ENCODE data around the gene UNKL. TPM values are rescaled to one million over a fixed set of nuclear protein-coding genes. Genes with fewer than 3 reads are reported as not detected.

The UNKL gene
- total RNA-seq, 1 experiment from 2014 or later = 18.8 TPM

GRCh38 chr16:1426734-1427471, 12.4 kb upstream of the UNKL start:
- Histone ChIP-seq H3F3A (ENCODE audit: low read length, unreplicated experiment) (no peaks in the 10 kb centered on the region), H3K27me3 (ENCODE audit: low read length) (no peaks in the 10 kb centered on the region), H3K4me3 (ENCODE audit: low read length) (no peak overlapping the region), H3K9me2 (replicated peaks; ENCODE audit: low read length) (no peaks in the 10 kb centered on the region), H3K4me1 (ENCODE audit: insufficient read depth, low read length) (no peaks in the 10 kb centered on the region), H3K79me2 (ENCODE audit: low read length) (no peaks in the 10 kb centered on the region), H2AFZ (ENCODE audit: low read length) (no peak overlapping the region), H3K4me2 (ENCODE audit: low read length) (no peak overlapping the region), H3K9me3 (ENCODE audit: low read length) (no peaks in the 10 kb centered on the region), H3K27ac (ENCODE audit: low read length) (no peak overlapping the region), H4K20me1 (ENCODE audit: low read length) (no peaks in the 10 kb centered on the region), H3K9ac (ENCODE audit: low read length) (no peak overlapping the region), H3K36me3 (ENCODE audit: low read depth, low read length) (no peaks in the 10 kb centered on the region)
- TF ChIP-seq EZH2 (IDR thresholded peaks at IDR 0.05; ENCODE audit: low read length, unreplicated experiment) = no peak
- no peak for TF ChIP-seq EZH2phosphoT487 (IDR thresholded peaks at IDR 0.05; ENCODE audit: borderline replicate concordance, low read length)
- TF ChIP-seq, protein P1, sequence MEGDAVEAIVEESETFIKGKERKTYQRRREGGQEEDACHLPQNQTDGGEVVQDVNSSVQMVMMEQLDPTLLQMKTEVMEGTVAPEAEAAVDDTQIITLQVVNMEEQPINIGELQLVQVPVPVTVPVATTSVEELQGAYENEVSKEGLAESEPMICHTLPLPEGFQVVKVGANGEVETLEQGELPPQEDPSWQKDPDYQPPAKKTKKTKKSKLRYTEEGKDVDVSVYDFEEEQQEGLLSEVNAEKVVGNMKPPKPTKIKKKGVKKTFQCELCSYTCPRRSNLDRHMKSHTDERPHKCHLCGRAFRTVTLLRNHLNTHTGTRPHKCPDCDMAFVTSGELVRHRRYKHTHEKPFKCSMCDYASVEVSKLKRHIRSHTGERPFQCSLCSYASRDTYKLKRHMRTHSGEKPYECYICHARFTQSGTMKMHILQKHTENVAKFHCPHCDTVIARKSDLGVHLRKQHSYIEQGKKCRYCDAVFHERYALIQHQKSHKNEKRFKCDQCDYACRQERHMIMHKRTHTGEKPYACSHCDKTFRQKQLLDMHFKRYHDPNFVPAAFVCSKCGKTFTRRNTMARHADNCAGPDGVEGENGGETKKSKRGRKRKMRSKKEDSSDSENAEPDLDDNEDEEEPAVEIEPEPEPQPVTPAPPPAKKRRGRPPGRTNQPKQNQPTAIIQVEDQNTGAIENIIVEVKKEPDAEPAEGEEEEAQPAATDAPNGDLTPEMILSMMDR (conservative IDR thresholded peaks at IDR 0.05; ENCODE audit: low read depth, low read length) = no peak
- POLR2A ChIA-PET (ENCODE audit: unreplicated experiment) = no interaction called here
- no TSS peak for BruUV-seq (replicated peaks)
- intact Hi-C loops (cut with micrococcal nuclease) = no loop called here
- no peak for ATAC-seq
- DNase-seq = no peak
- CTCF ChIA-PET = interaction anchor here (0.6 kb wide), 1 partner anchor 168 kb away, joined by 4 read pairs; no protein-coding TSS in a partner anchor

- Histone ChIP-seq H3K4me2 (ENCODE audit: low read length) (no peak overlapping the region), H3K9me2 (replicated peaks; ENCODE audit: low read length) (no peaks in the 10 kb centered on the region), H3K27me3 (ENCODE audit: low read length) (no peaks in the 10 kb centered on the region), H2AFZ (ENCODE audit: low read length) (no peak overlapping the region), H3K4me3 (ENCODE audit: low read length) (no peak overlapping the region), H3K9ac (ENCODE audit: low read length) (no peak overlapping the region), H3K4me1 (ENCODE audit: insufficient read depth, low read length) (no peaks in the 10 kb centered on the region), H3K36me3 (ENCODE audit: low read depth, low read length) (no peaks in the 10 kb centered on the region), H3K9me3 (ENCODE audit: low read length) (no peaks in the 10 kb centered on the region), H3F3A (ENCODE audit: low read length, unreplicated experiment) (no peaks in the 10 kb centered on the region), H3K79me2 (ENCODE audit: low read length) (no peaks in the 10 kb centered on the region), H3K27ac (ENCODE audit: low read length) (no peak overlapping the region), H4K20me1 (ENCODE audit: low read length) (no peaks in the 10 kb centered on the region)
- ATAC-seq = no peak
- ChIA-PET POLR2A (ENCODE audit: unreplicated experiment) (no interaction called here), CTCF (no interaction called here)
- TF ChIP-seq EZH2 (IDR thresholded peaks at IDR 0.05; ENCODE audit: low read length, unreplicated experiment) = no peak
- TF ChIP-seq, protein P1 (conservative IDR thresholded peaks at IDR 0.05; ENCODE audit: low read depth, low read length) = no peak
- BruUV-seq (replicated peaks) = no TSS peak
- intact Hi-C loops (cut with micrococcal nuclease) = no loop called here
- no peak for DNase-seq
Measured at GRCh38 chr16:1425616-1426370, 11.3 kb upstream of the UNKL start.

DNA sequence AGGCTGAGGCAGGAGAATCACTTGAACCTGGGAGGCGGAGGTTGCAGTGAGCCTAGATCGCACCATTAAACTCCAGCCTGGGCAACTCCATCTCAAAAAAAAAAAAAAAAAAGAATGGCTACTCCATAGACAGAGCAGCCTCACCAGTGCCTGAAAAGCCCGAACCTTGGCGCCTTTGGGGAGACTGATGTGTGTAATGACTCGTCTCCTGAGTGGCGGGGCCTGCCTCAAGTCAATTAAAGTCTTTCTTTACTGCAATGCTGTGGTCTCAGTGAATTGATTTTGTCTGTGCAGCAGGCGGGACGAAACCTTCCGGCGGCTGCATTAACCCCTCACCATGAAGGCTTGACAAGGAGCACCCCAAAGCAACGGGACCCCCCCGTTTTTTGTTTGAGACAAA, 9.5 kb upstream of the UNKL start:
- ATAC-seq (no peak), DNase-seq (no peak)
- Histone ChIP-seq H3K27me3 (ENCODE audit: low read length) (no peaks in the 10 kb centered on the region), H4K20me1 (ENCODE audit: low read length) (no peaks in the 10 kb centered on the region), H3K79me2 (ENCODE audit: low read length) (peaks cover 15% of the 10 kb centered on the region), H3K9me2 (replicated peaks; ENCODE audit: low read length) (no peaks in the 10 kb centered on the region), H3K4me1 (ENCODE audit: insufficient read depth, low read length) (0 out of 2 replicates have a peak, but pooled peaks cover under 1% of the 10 kb centered on the region), H3K4me3 (ENCODE audit: low read length) (no peak overlapping the region), H3K4me2 (ENCODE audit: low read length) (no peak overlapping the region), H3K9me3 (ENCODE audit: low read length) (no peaks in the 10 kb centered on the region), H3K36me3 (ENCODE audit: low read depth, low read length) (no peaks in the 10 kb centered on the region), H3F3A (ENCODE audit: low read length, unreplicated experiment) (no peaks in the 10 kb centered on the region), H2AFZ (ENCODE audit: low read length) (no peak overlapping the region), H3K9ac (ENCODE audit: low read length) (no peak overlapping the region), H3K27ac (ENCODE audit: low read length) (no peak overlapping the region)
- ChIA-PET POLR2A (ENCODE audit: unreplicated experiment) (no interaction called here), CTCF (no interaction called here)
- BruUV-seq (replicated peaks) = no TSS peak
- intact Hi-C loops (cut with micrococcal nuclease) = no loop called here
- TF ChIP-seq EZH2phosphoT487 (IDR thresholded peaks at IDR 0.05; ENCODE audit: borderline replicate concordance, low read length) (no peak), EZH2 (IDR thresholded peaks at IDR 0.05; ENCODE audit: low read length, unreplicated experiment) (no peak)
- TF ChIP-seq, protein P1 (conservative IDR thresholded peaks at IDR 0.05; ENCODE audit: low read depth, low read length) = no peak
